Caco-2 (cell line): ENCODE data around the gene ELP6. TPM values are rescaled to one million over a fixed set of nuclear protein-coding genes. Genes with fewer than 3 reads are reported as not detected.

ENCODE experiments used
- total RNA-seq: library from RNA; stranded (reverse); gene quantifications from 2 replicates; pipeline ENCODE4 v1.2.3, GENCODE V29; 2022

Gene ELP6
- total RNA-seq, 1 experiment from 2014 or later = 42.0 TPM

Other genes starting within 250 kb of the ELP6 start
- 7.1 and 7.2 TPM in 2 replicates for gene KIF9, start 230.9 kb downstream of the ELP6 start, total RNA-seq
- 26.1 and 29.5 TPM in 2 replicates for gene KLHL18, start 230.8 kb downstream of the ELP6 start, total RNA-seq
- gene PTPN23, start 132.7 kb downstream of the ELP6 start, total RNA-seq = 46.8 and 49.6 TPM in 2 replicates
- 104 and 115 TPM in 2 replicates for gene SCAP, start 37.8 kb downstream of the ELP6 start, total RNA-seq
- 0.67 and 0.77 TPM in 2 replicates for gene CSPG5, start 65.2 kb upstream of the ELP6 start, total RNA-seq